ENCODE results near the gene CHRNG.

Gene CHRNG, protein sequence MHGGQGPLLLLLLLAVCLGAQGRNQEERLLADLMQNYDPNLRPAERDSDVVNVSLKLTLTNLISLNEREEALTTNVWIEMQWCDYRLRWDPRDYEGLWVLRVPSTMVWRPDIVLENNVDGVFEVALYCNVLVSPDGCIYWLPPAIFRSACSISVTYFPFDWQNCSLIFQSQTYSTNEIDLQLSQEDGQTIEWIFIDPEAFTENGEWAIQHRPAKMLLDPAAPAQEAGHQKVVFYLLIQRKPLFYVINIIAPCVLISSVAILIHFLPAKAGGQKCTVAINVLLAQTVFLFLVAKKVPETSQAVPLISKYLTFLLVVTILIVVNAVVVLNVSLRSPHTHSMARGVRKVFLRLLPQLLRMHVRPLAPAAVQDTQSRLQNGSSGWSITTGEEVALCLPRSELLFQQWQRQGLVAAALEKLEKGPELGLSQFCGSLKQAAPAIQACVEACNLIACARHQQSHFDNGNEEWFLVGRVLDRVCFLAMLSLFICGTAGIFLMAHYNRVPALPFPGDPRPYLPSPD

DNA sequence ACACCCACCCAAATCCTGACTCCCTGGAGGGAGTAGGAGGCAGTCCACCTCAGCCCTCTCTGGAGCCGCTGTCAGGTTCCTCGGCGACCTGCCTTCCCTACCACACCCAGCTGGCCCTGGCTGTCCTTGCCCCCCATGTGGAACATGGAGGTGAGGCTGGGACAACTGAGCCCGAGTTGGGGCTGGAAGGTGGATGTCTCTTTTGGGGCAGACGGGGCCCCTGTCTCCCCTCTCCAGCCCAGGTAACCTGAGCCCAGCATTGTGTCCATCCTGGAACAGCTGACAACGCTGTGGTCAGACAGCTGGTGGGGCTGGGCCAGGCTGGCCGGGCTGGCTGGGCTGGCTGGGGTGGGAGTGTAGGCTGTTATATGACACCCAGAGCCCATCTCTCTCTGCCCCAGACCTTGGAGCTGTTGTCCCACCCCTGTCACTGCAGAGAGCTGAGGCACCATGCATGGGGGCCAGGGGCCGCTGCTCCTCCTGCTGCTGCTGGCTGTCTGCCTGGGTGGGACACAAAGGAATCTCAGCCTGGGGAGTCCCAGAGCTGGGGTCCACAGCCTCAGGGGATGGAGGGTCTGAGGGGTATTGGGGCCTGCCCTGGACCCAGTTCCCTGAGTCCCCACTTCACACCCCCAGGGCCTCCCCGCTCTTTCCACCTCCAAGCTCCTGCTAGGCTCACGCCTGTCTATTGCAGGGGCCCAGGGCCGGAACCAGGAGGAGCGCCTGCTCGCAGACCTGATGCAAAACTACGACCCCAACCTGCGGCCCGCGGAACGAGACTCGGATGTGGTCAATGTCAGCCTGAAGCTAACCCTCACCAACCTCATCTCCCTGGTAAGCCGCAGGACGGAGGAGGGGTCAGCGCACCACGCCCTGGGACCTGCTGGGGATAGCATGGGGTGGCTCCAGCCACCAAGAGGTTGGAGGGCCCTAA is at the start of gene CHRNG:
TSS of gene CHRNG (plus strand) at position 395 of the 934 bp plus-strand sequence. CDS start at position 451, 56 bp downstream.
- no peak for DNase-seq (ENCODE audit: low read depth)
- TF ChIP-seq, protein P1, sequence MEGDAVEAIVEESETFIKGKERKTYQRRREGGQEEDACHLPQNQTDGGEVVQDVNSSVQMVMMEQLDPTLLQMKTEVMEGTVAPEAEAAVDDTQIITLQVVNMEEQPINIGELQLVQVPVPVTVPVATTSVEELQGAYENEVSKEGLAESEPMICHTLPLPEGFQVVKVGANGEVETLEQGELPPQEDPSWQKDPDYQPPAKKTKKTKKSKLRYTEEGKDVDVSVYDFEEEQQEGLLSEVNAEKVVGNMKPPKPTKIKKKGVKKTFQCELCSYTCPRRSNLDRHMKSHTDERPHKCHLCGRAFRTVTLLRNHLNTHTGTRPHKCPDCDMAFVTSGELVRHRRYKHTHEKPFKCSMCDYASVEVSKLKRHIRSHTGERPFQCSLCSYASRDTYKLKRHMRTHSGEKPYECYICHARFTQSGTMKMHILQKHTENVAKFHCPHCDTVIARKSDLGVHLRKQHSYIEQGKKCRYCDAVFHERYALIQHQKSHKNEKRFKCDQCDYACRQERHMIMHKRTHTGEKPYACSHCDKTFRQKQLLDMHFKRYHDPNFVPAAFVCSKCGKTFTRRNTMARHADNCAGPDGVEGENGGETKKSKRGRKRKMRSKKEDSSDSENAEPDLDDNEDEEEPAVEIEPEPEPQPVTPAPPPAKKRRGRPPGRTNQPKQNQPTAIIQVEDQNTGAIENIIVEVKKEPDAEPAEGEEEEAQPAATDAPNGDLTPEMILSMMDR (conservative IDR thresholded peaks at IDR 0.05; ENCODE audit: low read depth, low read length): no peak
- no peak within 1 kb of the TSS for H3K4me3 ChIP-seq (ENCODE audit: low read length)

DNA sequence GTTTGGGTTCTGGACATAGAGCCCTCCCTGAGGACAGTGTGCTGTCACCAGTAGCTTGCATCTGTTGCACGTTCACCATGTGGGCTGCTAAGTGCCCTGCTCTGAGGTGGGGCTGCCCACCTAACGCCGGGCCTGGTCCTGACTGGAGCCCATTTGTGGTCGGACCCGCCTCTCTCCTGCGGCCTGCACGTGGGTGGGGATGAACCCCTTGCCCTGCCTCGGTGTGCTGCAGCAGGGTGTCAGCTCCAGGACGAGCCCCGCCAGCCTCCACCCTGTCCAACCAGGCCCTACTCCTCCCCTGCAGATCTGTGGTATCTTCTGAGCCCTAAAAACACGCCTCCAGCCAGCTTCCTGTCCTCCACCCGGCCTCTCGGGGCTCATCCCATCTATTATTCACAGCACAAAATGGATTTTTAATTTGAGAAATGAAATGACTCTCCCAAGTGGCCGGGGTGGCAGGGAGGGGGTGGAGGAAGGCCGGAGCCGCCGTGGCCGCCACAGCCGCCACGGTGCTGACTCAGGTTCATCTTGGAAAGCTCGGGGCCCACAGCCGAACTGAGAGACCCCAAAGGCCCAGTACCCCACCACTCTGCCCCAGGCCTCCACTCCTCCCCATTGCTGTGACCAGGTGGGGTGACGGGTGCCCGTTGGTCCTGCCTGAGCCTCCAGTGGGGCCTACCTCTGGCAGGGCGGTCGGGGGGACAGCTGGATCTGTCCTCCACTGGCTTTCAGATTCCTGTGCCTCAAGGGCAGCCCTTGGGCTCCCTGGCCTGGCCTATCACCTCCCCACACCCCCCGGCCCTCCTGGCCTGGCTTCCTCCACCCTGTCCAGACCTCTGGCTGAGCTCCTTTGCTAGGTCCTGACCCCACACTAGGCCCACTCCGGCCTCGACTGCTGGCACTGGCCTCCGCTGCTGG is 49.0 kb upstream of the CHRNG start:
- TF ChIP-seq, protein P1 (conservative IDR thresholded peaks at IDR 0.05; ENCODE audit: low read depth, low read length): no peak
- H3K4me3 ChIP-seq (ENCODE audit: low read length): no peak overlapping the region
- no peak for DNase-seq (ENCODE audit: low read depth)

DNA sequence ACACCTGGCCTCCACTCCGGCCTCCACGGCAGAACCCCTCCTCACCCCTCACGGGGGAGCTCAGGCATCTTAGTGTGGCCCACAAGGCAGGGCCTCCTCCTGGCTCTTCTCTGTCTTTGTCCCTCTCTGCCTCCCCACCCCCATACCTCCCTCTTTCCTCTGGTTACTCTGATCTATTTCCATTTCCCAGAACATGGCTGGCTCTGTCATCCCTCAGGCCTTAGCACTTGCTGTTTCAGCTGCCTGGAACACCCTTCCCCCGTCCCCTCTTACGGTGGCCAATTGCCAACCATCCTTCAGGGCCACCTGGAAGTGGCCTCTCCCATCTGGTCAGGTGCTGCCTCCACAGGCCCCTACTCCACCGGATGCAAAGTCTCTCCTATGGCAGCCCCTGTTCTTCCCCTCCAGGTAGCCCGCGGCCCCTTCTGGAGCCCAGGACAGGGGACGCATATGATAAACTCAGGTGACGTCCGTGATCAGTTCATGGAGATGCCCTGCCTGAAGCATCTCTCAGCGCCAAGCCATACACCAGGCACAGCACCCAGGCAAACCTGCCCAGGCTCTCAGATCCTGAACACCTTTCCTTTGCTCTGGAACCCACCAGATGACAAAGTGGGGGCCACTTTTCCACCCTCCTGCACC is 48.2 kb upstream of the CHRNG start:
- TF ChIP-seq, protein P1 (conservative IDR thresholded peaks at IDR 0.05; ENCODE audit: low read depth, low read length): no peak
- H3K4me3 ChIP-seq (ENCODE audit: low read length): no peak overlapping the region
- DNase-seq (ENCODE audit: low read depth): no peak

DNA sequence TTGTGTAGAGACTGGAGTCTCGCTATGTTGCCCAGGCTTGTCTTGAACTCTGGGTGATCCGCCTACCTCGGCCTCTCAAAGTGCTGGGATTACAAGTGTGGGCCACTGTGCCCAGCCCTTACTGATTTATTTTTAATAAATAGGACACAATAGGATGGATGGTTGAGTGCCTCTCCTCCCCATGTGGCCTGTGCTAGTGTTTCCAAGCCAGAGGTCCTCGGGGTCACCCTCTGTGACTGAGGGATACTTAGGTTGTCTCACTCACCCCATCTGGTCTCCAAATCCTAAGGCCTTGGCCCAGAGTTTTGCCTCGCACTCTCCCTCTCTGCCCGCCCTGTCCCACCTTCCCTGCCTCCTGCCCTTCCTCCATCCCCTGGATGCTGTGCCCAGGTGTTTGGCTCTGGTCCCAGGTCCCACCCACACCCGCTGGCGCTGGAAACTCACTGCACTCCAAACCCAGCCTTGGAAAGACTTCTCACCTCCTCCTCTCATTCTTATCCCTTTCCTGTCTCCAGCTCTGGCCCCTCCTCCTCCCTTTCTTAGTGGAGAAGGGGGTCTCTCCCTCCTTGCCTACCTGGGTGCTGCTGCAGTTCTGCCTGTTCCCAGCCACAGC is 47.1 kb upstream of the CHRNG start:
- no peak overlapping the region for H3K4me3 ChIP-seq (ENCODE audit: low read length)
- no peak for DNase-seq (ENCODE audit: low read depth)
- TF ChIP-seq, protein P1 (conservative IDR thresholded peaks at IDR 0.05; ENCODE audit: low read depth, low read length): no peak

DNA sequence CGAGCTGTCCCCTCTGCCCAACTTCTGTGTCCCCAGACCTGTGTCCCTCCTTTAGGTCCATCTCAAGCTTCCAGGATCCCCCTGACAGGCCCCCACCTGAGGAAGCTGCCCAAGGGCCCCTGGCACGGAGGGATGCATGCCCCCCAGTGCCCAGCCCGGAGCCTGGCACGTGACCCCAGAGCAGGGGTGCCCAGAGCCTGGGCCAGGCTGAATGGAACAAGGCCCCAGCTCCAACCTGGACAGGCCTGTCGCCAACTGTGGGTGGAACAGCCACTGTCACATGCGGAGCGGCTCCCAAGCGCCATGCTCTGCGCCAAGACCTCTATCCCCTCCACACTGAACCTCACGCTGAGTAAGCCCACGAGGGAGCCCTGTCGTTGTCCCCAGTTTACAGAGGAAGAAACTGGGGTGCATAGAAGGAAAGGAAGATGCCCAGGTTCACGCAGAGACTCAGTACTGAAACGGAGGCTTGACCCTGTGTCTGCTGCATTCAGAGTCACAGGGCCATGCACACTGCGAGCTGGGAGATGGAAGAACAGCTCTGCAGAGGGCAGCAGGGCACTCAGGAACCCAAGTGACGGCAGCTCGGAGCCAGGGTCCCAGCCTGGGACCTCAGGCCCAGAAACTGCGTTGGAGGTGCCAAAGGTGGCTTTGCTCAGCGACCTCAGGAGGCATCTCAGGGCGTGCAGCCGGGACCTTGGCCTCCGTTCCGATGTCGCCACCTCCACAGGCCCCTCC is 46.4 kb upstream of the CHRNG start:
- no peak overlapping the region for H3K4me3 ChIP-seq (ENCODE audit: low read length)
- TF ChIP-seq, protein P1 (conservative IDR thresholded peaks at IDR 0.05; ENCODE audit: low read depth, low read length): no peak
- DNase-seq (ENCODE audit: low read depth): no peak

All from retinal pigment epithelial cell (primary cell).